ENCODE data around the gene ADCY9.

The ADCY9 gene

GRCh38 chr16:4089251-4089810 is 26.9 kb downstream of the ADCY9 start:
- TF ChIP-seq CTCF (IDR thresholded peaks at IDR 0.05; ENCODE audit: low read depth, low read length): no peak
- no peak for DNase-seq (ENCODE audit: low read depth in 2 of 2)
- H3K4me3 ChIP-seq (replicated peaks in 1 of 2; ENCODE audit: low read depth in 2 of 2, low read length in 2 of 2): no peak overlapping the region

DNA sequence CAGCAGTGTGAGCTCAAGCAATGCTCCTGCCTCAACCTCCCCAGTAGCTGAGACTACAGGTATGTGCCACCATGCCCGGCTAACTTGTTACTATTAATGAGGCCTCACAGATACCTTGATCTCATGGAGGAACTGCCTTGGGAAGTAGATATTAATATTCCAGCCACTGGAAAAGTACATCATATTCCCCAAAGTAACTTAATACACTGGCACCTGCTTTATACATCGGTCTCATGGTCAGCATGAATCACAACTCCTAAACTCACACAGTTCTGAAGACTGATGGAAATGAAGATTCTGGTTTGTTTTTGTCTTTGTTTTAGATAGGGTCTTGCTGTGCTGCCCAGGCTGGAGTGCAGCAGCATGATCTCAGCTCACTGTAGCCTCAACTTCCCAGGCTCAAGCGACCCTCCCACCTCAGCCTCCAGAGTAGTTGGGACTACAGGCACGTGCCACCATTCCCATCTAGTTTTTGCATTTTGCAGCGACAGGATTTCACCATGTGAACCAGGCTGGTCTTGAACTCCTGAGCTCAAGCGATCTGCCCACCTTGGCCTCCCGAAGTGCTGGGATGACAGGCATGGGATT is 28.2 kb downstream of the ADCY9 start:
- TF ChIP-seq CTCF (IDR thresholded peaks at IDR 0.05; ENCODE audit: low read depth, low read length): no peak
- DNase-seq (ENCODE audit: low read depth in 2 of 2): no peak
- no peak overlapping the region for H3K4me3 ChIP-seq (replicated peaks in 1 of 2; ENCODE audit: low read depth in 2 of 2, low read length in 2 of 2)

DNA sequence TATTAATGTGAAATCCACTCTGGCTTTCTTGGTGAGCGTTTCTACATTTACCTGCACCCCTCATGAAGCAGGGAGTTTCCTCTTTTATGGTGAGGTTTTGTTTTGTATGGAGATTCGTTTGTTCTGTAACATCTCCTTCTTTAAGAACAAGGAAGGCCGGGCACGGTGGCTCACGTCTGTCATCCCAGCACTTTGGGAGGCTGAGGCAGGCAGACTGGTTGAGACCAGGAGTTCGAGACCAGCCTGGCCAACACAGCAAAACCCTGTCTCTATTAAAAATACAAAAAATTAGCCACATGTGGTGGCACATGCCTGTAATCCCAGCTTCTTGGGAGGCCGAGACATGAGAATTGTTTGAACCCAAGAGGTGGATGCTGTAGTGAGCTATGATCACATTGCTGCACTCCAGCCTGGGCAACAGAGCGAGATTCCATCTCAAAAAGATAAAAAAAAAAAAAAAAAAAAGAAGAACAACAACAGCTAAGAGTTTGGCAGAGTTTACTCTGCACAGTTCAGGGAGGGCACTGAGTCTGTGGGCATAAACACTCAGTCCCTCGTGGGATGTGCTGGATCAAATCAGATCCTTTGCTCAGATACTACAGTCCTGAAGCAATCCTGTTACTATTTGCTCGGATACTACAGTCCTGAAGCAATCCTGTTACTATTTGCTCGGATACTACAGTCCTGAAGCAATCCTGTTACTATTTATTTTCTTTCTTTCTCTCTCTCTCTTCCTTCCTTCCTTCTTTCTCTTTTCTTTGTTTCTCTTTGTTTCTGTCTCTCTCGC is 28.9 kb downstream of the ADCY9 start:
- peak in 1 of 2 donors; percentile 36 for DNase-seq (ENCODE audit: low read depth in 2 of 2)
- no peak for TF ChIP-seq CTCF (IDR thresholded peaks at IDR 0.05; ENCODE audit: low read depth, low read length)
- H3K4me3 ChIP-seq (replicated peaks in 1 of 2; ENCODE audit: low read depth in 2 of 2, low read length in 2 of 2): no peak overlapping the region

- DNase-seq (ENCODE audit: low read depth in 2 of 2): no peak
- no peak overlapping the region for H3K4me3 ChIP-seq (replicated peaks in 1 of 2; ENCODE audit: low read depth in 2 of 2, low read length in 2 of 2)
- TF ChIP-seq CTCF (IDR thresholded peaks at IDR 0.05; ENCODE audit: low read depth, low read length): no peak
Measured at GRCh38 chr16:4086153-4086552, 30.1 kb downstream of the ADCY9 start.

DNA sequence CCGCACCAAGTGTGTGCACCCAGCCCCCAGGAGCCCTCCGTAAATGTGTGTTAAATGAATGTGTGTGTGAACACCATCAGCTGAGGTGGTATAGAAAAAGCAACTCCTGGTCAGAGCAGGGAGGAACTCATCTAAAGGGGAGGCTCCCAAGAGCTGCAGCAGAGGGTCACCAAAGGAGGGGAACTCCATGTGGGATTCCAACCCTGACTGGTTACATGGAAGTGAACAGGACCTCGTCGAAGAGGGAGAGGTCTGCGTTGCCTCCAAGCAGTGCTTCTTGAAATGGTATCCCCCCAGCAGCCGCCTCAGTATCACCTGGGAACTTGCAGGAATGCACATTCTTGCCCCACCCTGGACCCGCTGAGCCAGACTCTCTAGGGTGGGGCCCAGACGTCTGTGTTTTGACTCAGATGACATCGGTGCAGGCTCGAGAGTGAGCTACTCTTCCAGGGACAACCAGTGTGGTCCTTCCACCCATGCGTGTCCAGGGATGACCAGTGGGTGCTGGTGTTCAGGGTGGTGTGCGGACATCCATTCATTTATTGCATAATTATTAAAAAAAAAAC is 30.8 kb downstream of the ADCY9 start:
- no peak for TF ChIP-seq CTCF (IDR thresholded peaks at IDR 0.05; ENCODE audit: low read depth, low read length)
- no peak overlapping the region for H3K4me3 ChIP-seq (replicated peaks in 1 of 2; ENCODE audit: low read depth in 2 of 2, low read length in 2 of 2)
- no peak for DNase-seq (ENCODE audit: low read depth in 2 of 2)

DNA sequence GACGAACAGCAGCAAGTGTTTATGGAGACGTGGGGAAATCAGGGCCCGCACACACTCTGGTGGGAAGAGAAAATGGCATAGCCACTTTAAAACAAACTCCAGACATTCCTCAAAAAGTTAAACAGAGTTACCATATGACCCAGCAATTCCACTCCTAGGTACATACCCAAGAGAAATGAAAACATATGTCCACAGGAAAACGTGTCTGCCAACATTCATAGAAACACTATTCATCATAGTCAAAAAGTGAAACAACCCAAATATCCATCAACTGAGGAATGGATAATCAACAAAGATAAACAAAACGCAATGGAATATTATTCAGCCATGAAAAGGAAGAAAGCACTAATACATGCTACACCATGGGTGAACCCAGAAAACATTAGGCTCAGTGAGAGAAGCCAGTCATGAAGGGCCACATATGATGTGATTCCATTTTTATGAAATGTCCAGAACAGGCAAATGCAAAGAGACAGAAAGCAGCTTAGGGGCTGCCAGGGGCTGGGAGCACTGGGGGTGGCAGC is 32.8 kb downstream of the ADCY9 start:
- no peak for DNase-seq (ENCODE audit: low read depth in 2 of 2)
- no peak for TF ChIP-seq CTCF (IDR thresholded peaks at IDR 0.05; ENCODE audit: low read depth, low read length)
- no peak overlapping the region for H3K4me3 ChIP-seq (replicated peaks in 1 of 2; ENCODE audit: low read depth in 2 of 2, low read length in 2 of 2)
